G401.6 (cell line): Measurements from ENCODE around the gene CHRNE.

Experiments used
- FAIRE-seq: peaks from 2 replicates; lab custom pipeline; 2012; peaks lifted over from hg19 to GRCh38; lab: Jason Lieb, UNC

Gene CHRNE

GRCh38 chr17:4852567-4853207, 50.2 kb downstream of the CHRNE start:
- FAIRE-seq = no peak

GRCh38 chr17:4851084-4851483, 51.8 kb downstream of the CHRNE start:
- FAIRE-seq = no peak

GRCh38 chr17:4850246-4850645, 52.7 kb downstream of the CHRNE start:
- FAIRE-seq = no peak

- no peak for FAIRE-seq
Observed at GRCh38 chr17:4849011-4849536, 53.8 kb downstream of the CHRNE start.
